Psoas muscle (tissue), 8 donors: ENCODE results near the gene XCL2. TPM values are rescaled to one million over a fixed set of nuclear protein-coding genes. Genes with fewer than 3 reads are reported as not detected.
"Not testable (repeated sequence)": the region's sequence is repeated elsewhere in the genome, so short reads cannot be mapped to it uniquely, and the experiment has no call there.

Experiments
- ATAC-seq, 4 donors: fragments of 200-7000 bp; cut with Tn5 transposase; one replicate each; pipeline ENCODE4 v1.9.1; 2020; ENCODE audit warnings: moderate library complexity in 3 of 4, mild to moderate bottlenecking in 2 of 4
- DNase-seq, 2 donors: peaks; one replicate each; pipeline ENCODE4 v3.0.0-alpha.2; 2020
- H3K27ac ChIP-seq: fragments of 200-600 bp; one replicate; pipeline ENCODE4 v1.8.0; 2022
- H3K27me3 ChIP-seq, 3 donors: fragments of 200-600 bp in 1 of 3; one replicate each; pipeline versions ENCODE4 v1.6.1 to v1.8.0; 2013 to 2022; ENCODE audit warnings: low read length in 2 of 3, mild to moderate bottlenecking in 2 of 3, moderate library complexity in 1 of 3; ENCODE audit not compliant: insufficient read depth in 3 of 3
- H3K36me3 ChIP-seq, 2 donors: fragments of 200-600 bp in 1 of 2; one replicate each; pipeline versions ENCODE4 v1.6.1 to v1.8.0; 2013 to 2022; ENCODE audit warnings: low read depth in 1 of 2, mild to moderate bottlenecking in 1 of 2, moderate library complexity in 1 of 2; ENCODE audit not compliant: insufficient read depth in 1 of 2
- H3K4me1 ChIP-seq: fragments of 200-600 bp; one replicate; pipeline ENCODE4 v1.8.0; 2022
- H3K4me3 ChIP-seq: fragments of 200-600 bp; one replicate; pipeline ENCODE4 v1.8.0; 2022; ENCODE audit warnings: mild to moderate bottlenecking
- H3K9me3 ChIP-seq: fragments of 200-600 bp; one replicate; pipeline ENCODE4 v1.8.0; 2022
- CTCF ChIP-seq: fragments of 200-600 bp; IDR thresholded peaks from one replicate; pipeline ENCODE4 v1.8.0; 2022; ENCODE audit warnings: antibody characterized with exemption
- WGBS, 3 donors: extraction: QIAGEN DNeasy Blood & Tissue Kit; methylation state at CpG; one replicate each; pipeline versions ENCODE4 v1.1.6 to v1.1.7; 2013; 5-methylcytosine and 5-hydroxymethylcytosine counted together
- intact Hi-C, 2 donors: fragments of 100-400 bp; cut with DNase I; formaldehyde crosslinking; loops; one replicate each; pipeline versions ENCODE4 v1.11.0 to v1.14.2; 2022
- polyA plus RNA-seq, 3 donors: library from polyadenylated mRNA; stranded (reverse); fragments of 200-250 nt; gene quantifications; one replicate each; pipeline ENCODE4 v1.2.3, GENCODE V29; 2013
- total RNA-seq, 4 donors: library from RNA; stranded (reverse); fragmentation: NEBNext Ultra II Directional in 2 of 4; extraction: Animal tissue kit (Norgen Biotek cat#: 25700) in 2 of 4; gene quantifications; one replicate each; pipeline versions ENCODE4 v1.2.1 to v1.2.4, GENCODE V29; 2021 to 2023
- donor health status: healthy with polysubstance abuse.
- donor health status: DM: no; HTN: no; CAD: no; lungs with moderate emphysema.
- donor health status: Bipolar disorder and iron deficiency.
- donor health status: healthy.
- donor health status: DM: yes; HTN: yes; CAD: no.
- donor health status: DM: no; HTN: no; CAD: no.
- donor health status: DM: no; HTN: no; CAD: no.
- donor health status: DM: yes; HTN: yes; CAD: no.

Gene XCL2
- total and polyA plus RNA-seq, 7 donors, result not detected

DNA sequence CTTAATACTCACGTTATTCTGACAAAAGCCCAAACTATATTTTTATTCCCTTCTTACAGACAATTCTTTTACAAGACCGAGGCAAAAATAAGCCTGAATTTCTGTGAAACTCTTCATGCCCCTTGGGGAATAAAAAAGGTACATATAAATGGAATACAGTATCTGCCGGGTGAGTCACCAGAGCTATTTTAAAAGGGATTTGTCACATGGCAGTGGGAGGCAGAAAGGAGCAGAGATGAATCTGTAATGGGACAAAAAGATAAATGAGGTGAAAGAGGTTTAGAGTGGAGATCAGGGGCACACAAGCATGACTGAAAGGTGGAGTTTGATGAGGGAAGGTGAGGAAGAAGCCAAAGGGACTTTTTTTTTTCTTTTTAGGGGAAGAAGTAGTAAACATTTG is 41.4 kb upstream of the XCL2 start:
- ATAC-seq, result peak; percentile 68 to 83 (median 76)
- no peak for TF ChIP-seq CTCF

GRCh38 chr1:168583571-168583970 is 39.8 kb upstream of the XCL2 start:
- Histone ChIP-seq H3K9me3 (no peaks in the 10 kb centered on the region), H3K4me1 (peaks cover 9% of the 10 kb centered on the region), H3K27me3 (no peaks in the 10 kb centered on the region), H3K27ac (no peak overlapping the region), H3K4me3 (no peak overlapping the region), H3K36me3 (no peaks in the 10 kb centered on the region)
- WGBS, 3 donors, result 77 to 83% (median 80%) methylated on average over 6 of the region's 6 CpGs
- no peak for ATAC-seq
- DNase-seq, result no peak
- TF ChIP-seq CTCF, result no peak
- intact Hi-C loops, result no loop called here

More for the DNA sequence above, 41.4 kb upstream of the XCL2 start:
- Histone ChIP-seq H3K4me3 (no peak overlapping the region), H3K36me3 (no peaks in the 10 kb centered on the region), H3K4me1 (peaks cover 9% of the 10 kb centered on the region), H3K27me3 (no peaks in the 10 kb centered on the region), H3K9me3 (no peaks in the 10 kb centered on the region), H3K27ac (peak overlapping the region; percentile 17)
- intact Hi-C loops, result no loop called here
- DNase-seq, result no peak
- WGBS, 3 donors, result 37 to 54% (median 37%) methylated on average over 3 of the region's 3 CpGs

DNA sequence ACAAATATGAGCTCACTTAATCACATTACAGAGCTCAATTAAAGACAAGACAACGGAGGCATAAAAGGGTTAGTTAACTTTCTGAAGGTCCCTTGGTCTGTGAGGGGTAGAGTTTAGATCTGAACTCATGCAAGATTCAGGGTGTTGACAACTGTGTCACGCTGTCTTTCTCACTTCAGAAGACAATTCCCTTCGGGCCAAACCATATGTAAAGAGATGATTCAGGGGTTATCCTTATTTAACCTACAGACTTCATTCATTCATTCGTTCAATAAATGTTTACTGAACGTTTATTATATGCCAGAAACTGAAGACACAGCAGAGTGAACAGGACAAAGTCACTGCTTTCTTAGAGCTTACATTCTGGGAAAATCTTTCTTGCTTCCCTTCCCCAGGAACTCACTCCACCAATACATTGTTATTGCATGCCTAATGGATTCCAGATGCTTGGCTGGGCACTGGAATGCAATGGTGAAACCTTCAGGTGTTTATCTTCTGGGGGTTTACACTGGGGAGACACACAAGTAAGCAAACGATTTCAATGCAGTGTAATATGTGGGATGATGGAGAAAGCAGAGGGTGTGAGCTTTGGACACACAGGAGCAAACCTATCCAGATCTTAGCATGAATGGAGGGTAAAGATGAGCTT is 39.0 kb upstream of the XCL2 start:
- H3K4me1 ChIP-seq, result peaks cover 13% of the 10 kb centered on the region
- no peaks in the 10 kb centered on the region for H3K9me3 ChIP-seq
- no peak for TF ChIP-seq CTCF
- WGBS, 3 donors, result 61 to 65% (median 65%) methylated on average over 6 of the region's 6 CpGs
- ATAC-seq (no peak), DNase-seq (no peak)
- no peaks in the 10 kb centered on the region for H3K27me3 ChIP-seq
- no peaks in the 10 kb centered on the region for H3K36me3 ChIP-seq
- H3K4me3 ChIP-seq, result no peak overlapping the region
- no peak overlapping the region for H3K27ac ChIP-seq
- intact Hi-C loops, result no loop called here

GRCh38 chr1:168581817-168582572 is 38.2 kb upstream of the XCL2 start:
- DNase-seq, result no peak
- intact Hi-C loops, result no loop called here
- 89 to 91% (median 91%) methylated on average over 4 of the region's 4 CpGs for WGBS, 3 donors
- H3K27me3 ChIP-seq, result no peaks in the 10 kb centered on the region
- no peak for TF ChIP-seq CTCF
- peaks cover 13% of the 10 kb centered on the region for H3K4me1 ChIP-seq
- H3K9me3 ChIP-seq, result no peaks in the 10 kb centered on the region
- H3K27ac ChIP-seq, result no peak overlapping the region
- ATAC-seq, result no peak
- no peak overlapping the region for H3K4me3 ChIP-seq
- H3K36me3 ChIP-seq, result no peaks in the 10 kb centered on the region

DNA sequence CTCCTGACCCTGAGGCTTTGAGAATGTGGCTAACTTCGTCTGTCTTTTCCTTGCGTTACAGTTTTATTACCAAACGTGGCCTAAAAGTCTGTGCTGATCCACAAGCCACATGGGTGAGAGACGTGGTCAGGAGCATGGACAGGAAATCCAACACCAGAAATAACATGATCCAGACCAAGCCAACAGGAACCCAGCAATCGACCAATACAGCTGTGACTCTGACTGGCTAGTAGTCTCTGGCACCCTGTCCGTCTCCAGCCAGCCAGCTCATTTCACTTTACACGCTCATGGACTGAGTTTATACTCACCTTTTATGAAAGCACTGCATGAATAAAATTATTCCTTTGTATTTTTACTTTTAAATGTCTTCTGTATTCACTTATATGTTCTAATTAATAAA is 37.2 kb upstream of the XCL2 start:
- H3K27ac ChIP-seq, H3K36me3 ChIP-seq, H3K4me3 ChIP-seq, DNase-seq, intact Hi-C loops, H3K27me3 ChIP-seq, H3K9me3 ChIP-seq: not testable (repeated sequence)
- WGBS, 3 donors, result 35 to 61% (median 36%) methylated on average over 7 of the region's 7 CpGs
- H3K4me1 ChIP-seq, result peaks cover 13% of the 10 kb centered on the region
- peak; percentile 26 to 63 (median 49) for ATAC-seq

- ATAC-seq, H3K4me3 ChIP-seq, H3K4me1 ChIP-seq, H3K27ac ChIP-seq, DNase-seq, H3K36me3 ChIP-seq, H3K27me3 ChIP-seq, H3K9me3 ChIP-seq, intact Hi-C loops: not testable (repeated sequence)
- 96 to 100% (median 100%) methylated on average over 2 of the region's 2 CpGs for WGBS, 3 donors
Observed at GRCh38 chr1:168580290-168580689, 36.5 kb upstream of the XCL2 start.

DNA sequence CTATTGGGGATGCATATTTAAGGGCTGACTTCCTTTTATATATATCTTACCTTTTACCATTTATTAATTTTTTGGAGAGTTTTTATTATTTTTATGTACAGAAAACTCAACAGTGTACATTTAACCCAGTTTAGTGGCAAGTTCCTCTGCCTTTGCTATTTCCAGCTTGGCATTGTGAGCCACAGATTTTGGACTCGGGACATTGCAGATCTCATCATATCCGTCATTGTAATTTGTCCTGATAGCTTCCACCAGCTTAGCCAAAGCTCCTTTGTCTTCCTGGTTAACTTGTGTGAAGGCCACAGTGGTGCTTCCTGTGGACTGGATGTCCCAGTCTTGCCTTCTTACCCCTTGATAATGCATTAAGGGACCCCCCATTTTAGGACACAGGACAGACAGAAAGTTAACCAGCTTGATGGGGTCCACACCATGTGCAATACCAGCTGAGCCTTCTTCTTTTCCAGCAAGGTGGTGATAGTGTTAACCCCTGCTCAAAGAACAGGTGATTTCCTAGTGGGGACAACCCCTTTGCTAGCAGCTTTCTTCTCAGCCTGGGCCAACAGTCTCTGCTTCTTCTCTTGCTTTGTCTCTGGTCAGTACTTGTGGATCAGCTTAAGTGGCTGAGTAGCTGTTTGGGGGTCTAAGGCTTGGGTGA is 34.9 kb upstream of the XCL2 start:
- intact Hi-C loops, H3K4me1 ChIP-seq, H3K27ac ChIP-seq, ATAC-seq, H3K4me3 ChIP-seq, H3K27me3 ChIP-seq, H3K9me3 ChIP-seq, H3K36me3 ChIP-seq, DNase-seq: not testable (repeated sequence)
- 16 to 25% (median 19%) methylated on average over 2 of the region's 2 CpGs for WGBS, 3 donors
